ENCODE data around the gene MYO6. TPM values are rescaled to one million over a fixed set of nuclear protein-coding genes. Genes with fewer than 3 reads are reported as not detected.

MYO6 gene
- total and polyA plus RNA-seq, 2 of the 8 experiments (the other 6 are each of a cell fraction or from before 2014, with no cell fraction given), result 8.3 to 21.9 TPM

DNA sequence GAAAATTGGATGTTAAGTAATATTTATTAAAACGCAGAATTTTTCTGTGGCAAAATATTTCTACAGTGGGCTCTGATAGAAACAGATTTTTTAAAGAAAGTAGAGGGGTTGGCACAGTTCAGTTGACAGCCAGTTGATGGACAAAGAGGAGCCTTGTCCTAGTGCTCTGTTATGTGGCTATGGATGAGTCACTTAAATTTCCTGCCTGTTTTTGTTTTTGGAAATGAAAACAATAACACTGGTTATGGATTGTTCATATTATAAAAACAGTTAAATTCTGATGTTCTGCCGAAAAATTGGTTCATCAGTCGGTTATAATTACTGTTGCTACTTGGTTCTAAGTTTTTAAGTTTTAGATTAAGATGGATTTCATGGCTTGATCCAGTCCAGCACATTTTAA is 42.8 kb downstream of the MYO6 start (continued):
- no peak for TF ChIP-seq TAF7 (optimal IDR thresholded peaks at IDR 0.05; ENCODE audit: borderline replicate concordance, low read depth, low read length)
- TF ChIP-seq, protein P1, sequence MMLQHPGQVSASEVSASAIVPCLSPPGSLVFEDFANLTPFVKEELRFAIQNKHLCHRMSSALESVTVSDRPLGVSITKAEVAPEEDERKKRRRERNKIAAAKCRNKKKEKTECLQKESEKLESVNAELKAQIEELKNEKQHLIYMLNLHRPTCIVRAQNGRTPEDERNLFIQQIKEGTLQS (IDR thresholded peaks at IDR 0.05; ENCODE audit: insufficient read depth, low read depth, low read length), result no peak
- no peak for TF ChIP-seq MAFK (IDR thresholded peaks at IDR 0.05; ENCODE audit: low read depth, low read length)
- no peak for TF ChIP-seq RFX5 (IDR thresholded peaks at IDR 0.05; ENCODE audit: borderline replicate concordance, low read depth, low read length)
- no peak for TF ChIP-seq JUN (IDR thresholded peaks at IDR 0.05; ENCODE audit: low read depth, low read length)

Data from H1 (cell line).